ENCODE data around the gene AMH.

DNA sequence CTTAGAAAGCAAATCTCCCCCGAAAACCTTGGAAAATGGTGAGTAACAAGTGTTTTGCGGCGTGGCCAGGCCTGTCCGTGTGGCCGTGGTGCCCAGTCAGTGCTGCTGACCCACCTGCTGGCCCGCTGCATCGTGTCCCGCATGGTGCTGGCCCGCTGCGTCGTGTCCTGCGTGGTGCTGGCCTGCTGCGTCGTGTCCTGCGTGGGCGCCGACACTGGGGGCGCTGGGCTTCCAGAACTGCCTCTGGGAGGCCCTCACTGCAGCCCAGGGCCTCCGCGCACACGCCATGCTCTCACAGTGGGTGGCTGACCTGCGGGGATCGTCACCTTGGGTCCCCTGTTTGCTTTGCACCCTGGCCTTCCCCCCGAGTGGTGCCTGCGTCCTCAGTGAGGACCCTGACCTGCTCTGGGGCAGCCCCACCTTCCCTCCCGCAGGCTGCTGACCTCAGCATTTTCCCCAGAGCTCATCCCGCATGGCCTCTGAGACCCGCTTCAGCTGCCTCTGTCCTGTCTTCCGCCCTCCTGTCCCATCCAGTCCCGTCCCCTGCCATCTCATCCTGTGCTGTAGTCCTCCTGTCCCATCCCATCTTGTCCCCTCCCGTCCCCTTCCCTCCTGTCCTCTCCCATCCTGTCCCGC is 23.6 kb upstream of the AMH start:
- TF ChIP-seq, protein P1, sequence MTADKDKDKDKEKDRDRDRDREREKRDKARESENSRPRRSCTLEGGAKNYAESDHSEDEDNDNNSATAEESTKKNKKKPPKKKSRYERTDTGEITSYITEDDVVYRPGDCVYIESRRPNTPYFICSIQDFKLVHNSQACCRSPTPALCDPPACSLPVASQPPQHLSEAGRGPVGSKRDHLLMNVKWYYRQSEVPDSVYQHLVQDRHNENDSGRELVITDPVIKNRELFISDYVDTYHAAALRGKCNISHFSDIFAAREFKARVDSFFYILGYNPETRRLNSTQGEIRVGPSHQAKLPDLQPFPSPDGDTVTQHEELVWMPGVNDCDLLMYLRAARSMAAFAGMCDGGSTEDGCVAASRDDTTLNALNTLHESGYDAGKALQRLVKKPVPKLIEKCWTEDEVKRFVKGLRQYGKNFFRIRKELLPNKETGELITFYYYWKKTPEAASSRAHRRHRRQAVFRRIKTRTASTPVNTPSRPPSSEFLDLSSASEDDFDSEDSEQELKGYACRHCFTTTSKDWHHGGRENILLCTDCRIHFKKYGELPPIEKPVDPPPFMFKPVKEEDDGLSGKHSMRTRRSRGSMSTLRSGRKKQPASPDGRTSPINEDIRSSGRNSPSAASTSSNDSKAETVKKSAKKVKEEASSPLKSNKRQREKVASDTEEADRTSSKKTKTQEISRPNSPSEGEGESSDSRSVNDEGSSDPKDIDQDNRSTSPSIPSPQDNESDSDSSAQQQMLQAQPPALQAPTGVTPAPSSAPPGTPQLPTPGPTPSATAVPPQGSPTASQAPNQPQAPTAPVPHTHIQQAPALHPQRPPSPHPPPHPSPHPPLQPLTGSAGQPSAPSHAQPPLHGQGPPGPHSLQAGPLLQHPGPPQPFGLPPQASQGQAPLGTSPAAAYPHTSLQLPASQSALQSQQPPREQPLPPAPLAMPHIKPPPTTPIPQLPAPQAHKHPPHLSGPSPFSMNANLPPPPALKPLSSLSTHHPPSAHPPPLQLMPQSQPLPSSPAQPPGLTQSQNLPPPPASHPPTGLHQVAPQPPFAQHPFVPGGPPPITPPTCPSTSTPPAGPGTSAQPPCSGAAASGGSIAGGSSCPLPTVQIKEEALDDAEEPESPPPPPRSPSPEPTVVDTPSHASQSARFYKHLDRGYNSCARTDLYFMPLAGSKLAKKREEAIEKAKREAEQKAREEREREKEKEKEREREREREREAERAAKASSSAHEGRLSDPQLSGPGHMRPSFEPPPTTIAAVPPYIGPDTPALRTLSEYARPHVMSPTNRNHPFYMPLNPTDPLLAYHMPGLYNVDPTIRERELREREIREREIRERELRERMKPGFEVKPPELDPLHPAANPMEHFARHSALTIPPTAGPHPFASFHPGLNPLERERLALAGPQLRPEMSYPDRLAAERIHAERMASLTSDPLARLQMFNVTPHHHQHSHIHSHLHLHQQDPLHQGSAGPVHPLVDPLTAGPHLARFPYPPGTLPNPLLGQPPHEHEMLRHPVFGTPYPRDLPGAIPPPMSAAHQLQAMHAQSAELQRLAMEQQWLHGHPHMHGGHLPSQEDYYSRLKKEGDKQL (CRISPR knock-in tag; IDR thresholded peaks at IDR 0.05; ENCODE audit: low read depth), result no peak
- TF ChIP-seq PHF8 (CRISPR knock-in tag; IDR thresholded peaks at IDR 0.05) (no peak), SKI (IDR thresholded peaks at IDR 0.05; ENCODE audit: partially characterized antibody) (no peak), PITX1 (CRISPR knock-in tag; IDR thresholded peaks at IDR 0.05) (no peak), IKZF1 (IDR thresholded peaks at IDR 0.05) (no peak), IRF2 (CRISPR knock-in tag; IDR thresholded peaks at IDR 0.05) (no peak), ZNF160 (CRISPR knock-in tag; IDR thresholded peaks at IDR 0.05) (no peak)
- TF ChIP-seq, protein P2, sequence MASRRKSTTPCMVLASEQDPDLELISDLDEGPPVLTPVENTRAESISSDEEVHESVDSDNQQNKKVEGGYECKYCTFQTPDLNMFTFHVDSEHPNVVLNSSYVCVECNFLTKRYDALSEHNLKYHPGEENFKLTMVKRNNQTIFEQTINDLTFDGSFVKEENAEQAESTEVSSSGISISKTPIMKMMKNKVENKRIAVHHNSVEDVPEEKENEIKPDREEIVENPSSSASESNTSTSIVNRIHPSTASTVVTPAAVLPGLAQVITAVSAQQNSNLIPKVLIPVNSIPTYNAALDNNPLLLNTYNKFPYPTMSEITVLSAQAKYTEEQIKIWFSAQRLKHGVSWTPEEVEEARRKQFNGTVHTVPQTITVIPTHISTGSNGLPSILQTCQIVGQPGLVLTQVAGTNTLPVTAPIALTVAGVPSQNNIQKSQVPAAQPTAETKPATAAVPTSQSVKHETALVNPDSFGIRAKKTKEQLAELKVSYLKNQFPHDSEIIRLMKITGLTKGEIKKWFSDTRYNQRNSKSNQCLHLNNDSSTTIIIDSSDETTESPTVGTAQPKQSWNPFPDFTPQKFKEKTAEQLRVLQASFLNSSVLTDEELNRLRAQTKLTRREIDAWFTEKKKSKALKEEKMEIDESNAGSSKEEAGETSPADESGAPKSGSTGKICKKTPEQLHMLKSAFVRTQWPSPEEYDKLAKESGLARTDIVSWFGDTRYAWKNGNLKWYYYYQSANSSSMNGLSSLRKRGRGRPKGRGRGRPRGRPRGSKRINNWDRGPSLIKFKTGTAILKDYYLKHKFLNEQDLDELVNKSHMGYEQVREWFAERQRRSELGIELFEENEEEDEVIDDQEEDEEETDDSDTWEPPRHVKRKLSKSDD (CRISPR knock-in tag; IDR thresholded peaks at IDR 0.05; ENCODE audit: low read depth), result no peak
- TF ChIP-seq, protein P3, sequence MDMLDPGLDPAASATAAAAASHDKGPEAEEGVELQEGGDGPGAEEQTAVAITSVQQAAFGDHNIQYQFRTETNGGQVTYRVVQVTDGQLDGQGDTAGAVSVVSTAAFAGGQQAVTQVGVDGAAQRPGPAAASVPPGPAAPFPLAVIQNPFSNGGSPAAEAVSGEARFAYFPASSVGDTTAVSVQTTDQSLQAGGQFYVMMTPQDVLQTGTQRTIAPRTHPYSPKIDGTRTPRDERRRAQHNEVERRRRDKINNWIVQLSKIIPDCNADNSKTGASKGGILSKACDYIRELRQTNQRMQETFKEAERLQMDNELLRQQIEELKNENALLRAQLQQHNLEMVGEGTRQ (IDR thresholded peaks at IDR 0.05; ENCODE audit: low read depth, low read length), result no peak
- TF ChIP-seq, protein P3 (CRISPR knock-in tag; IDR thresholded peaks at IDR 0.05; ENCODE audit: borderline replicate concordance), result no peak

Data from HepG2 (cell line).